Measurements from ENCODE around the gene CCHCR1.

GRCh38 chr6:31161216-31162126, 3.9 kb upstream of the CCHCR1 start:
- no peak for TF ChIP-seq CTCF (IDR thresholded peaks at IDR 0.05)
- TF ChIP-seq POLR2A (IDR thresholded peaks at IDR 0.05): no peak
- no peak for TF ChIP-seq POLR2AphosphoS5 (IDR thresholded peaks at IDR 0.05)
